ENCODE results near the gene NRXN3. TPM values are rescaled to one million over a fixed set of nuclear protein-coding genes. Genes with fewer than 3 reads are reported as not detected.

NRXN3 gene
- total RNA-seq, 1 experiment from 2014 or later: not detected

GRCh38 chr14:79354336-79354735 is 1184.2 kb downstream of the NRXN3 start:
- CTCF ChIA-PET: no interaction called here
- Histone ChIP-seq H3K9me2 (ENCODE audit: insufficient read depth) (no peaks in the 10 kb centered on the region), H4K20me1 (ENCODE audit: insufficient read depth) (no peaks in the 10 kb centered on the region), H3K36me3 (ENCODE audit: control insufficient read depth in 1 of 2, insufficient read depth in 2 of 2, low read length in 2 of 2) (no peaks in the 10 kb centered on the region), H3K27ac (ENCODE audit: low read depth, low read length) (no peak overlapping the region), H3K4me1 (ENCODE audit: control insufficient read depth in 1 of 2, insufficient read depth in 2 of 2, low read length in 2 of 2) (no peaks in the 10 kb centered on the region), H3K4me3 (replicated peaks in 1 of 2; ENCODE audit: low read depth in 1 of 2, low read length in 2 of 2) (no peak overlapping the region), H3K9ac (ENCODE audit: low read length) (no peak overlapping the region), H3K79me2 (ENCODE audit: insufficient read depth, low read length) (no peaks in the 10 kb centered on the region), H3K27me3 (ENCODE audit: insufficient read depth, low read length) (no peaks in the 10 kb centered on the region), H2AFZ (ENCODE audit: low read depth, low read length, poor library complexity, severe bottlenecking) (no peak overlapping the region), H3K4me2 (ENCODE audit: low read length) (no peak overlapping the region), H3K9me3 (ENCODE audit: control insufficient read depth in 1 of 2, insufficient read depth in 1 of 2, low read depth in 1 of 2, low read length in 2 of 2) (no peaks in the 10 kb centered on the region; a peak in 2 of 4 replicates)
- BruUV-seq (replicated peaks): no TSS peak
- TF ChIP-seq FOSL1 (IDR thresholded peaks at IDR 0.05; ENCODE audit: low read depth) (no peak), POLR2A (IDR thresholded peaks at IDR 0.05; ENCODE audit: borderline replicate concordance, extremely low read depth, insufficient read depth, insufficient read length) (no peak), ZFX (IDR thresholded peaks at IDR 0.05) (no peak), ZNF274 (IDR thresholded peaks at IDR 0.05; ENCODE audit: low read depth, low read length) (no peak), YY1 (IDR thresholded peaks at IDR 0.05; ENCODE audit: extremely low read depth, insufficient replicate concordance, low read depth, low read length) (no peak), CBX3 (IDR thresholded peaks at IDR 0.05; ENCODE audit: low read depth) (no peak), ZBTB33 (IDR thresholded peaks at IDR 0.05; ENCODE audit: extremely low read depth, insufficient replicate concordance, low read length) (no peak), SIN3A (IDR thresholded peaks at IDR 0.05; ENCODE audit: low read depth) (no peak), POLR2AphosphoS5 (IDR thresholded peaks at IDR 0.05; ENCODE audit: low read depth, low read length) (no peak), SRF (IDR thresholded peaks at IDR 0.05; ENCODE audit: low read depth) (no peak)
- POLR2A ChIA-PET: no interaction called here
- DNase-seq (ENCODE audit: low read depth, low spot score) (no peak), ATAC-seq (no peak)
- intact Hi-C loops (cut with micrococcal nuclease): no loop called here
- RAD21 ChIA-PET (ENCODE audit: low non-redundant PET in 1 of 2, low total read pairs in 2 of 2, uncharacterized antibody in 2 of 2, unreplicated experiment in 2 of 2): no interaction called here

GRCh38 chr14:79356040-79356439 is 1185.9 kb downstream of the NRXN3 start:
- H3K27me3 ChIP-seq (ENCODE audit: insufficient read depth, low read length): no peaks in the 10 kb centered on the region
- CTCF ChIA-PET: no interaction called here
- H3K4me1 ChIP-seq (ENCODE audit: control insufficient read depth in 1 of 2, insufficient read depth in 2 of 2, low read length in 2 of 2): no peaks in the 10 kb centered on the region
- H3K4me3 ChIP-seq (replicated peaks in 1 of 2; ENCODE audit: low read depth in 1 of 2, low read length in 2 of 2): no peak overlapping the region
- no peak for ATAC-seq
- no peak overlapping the region for H3K4me2 ChIP-seq (ENCODE audit: low read length)
- H4K20me1 ChIP-seq (ENCODE audit: insufficient read depth): no peaks in the 10 kb centered on the region
- TF ChIP-seq ATF3 (IDR thresholded peaks at IDR 0.05) (no peak), ELF1 (IDR thresholded peaks at IDR 0.05; ENCODE audit: borderline replicate concordance, low read depth) (no peak), CEBPB (IDR thresholded peaks at IDR 0.05; ENCODE audit: low read depth) (no peak), FOSL1 (IDR thresholded peaks at IDR 0.05; ENCODE audit: low read depth) (no peak), POLR2A (IDR thresholded peaks at IDR 0.05; ENCODE audit: borderline replicate concordance, extremely low read depth, insufficient read depth, insufficient read length) (no peak), JUND (IDR thresholded peaks at IDR 0.05) (no peak), EGR1 (IDR thresholded peaks at IDR 0.05; ENCODE audit: low read depth) (no peak)
- H3K9ac ChIP-seq (ENCODE audit: low read length): no peak overlapping the region
- RAD21 ChIA-PET (ENCODE audit: low non-redundant PET in 1 of 2, low total read pairs in 2 of 2, uncharacterized antibody in 2 of 2, unreplicated experiment in 2 of 2): no interaction called here
- no peak for DNase-seq (ENCODE audit: low read depth, low spot score)
- no peak overlapping the region for H3K27ac ChIP-seq (ENCODE audit: low read depth, low read length)
- no peaks in the 10 kb centered on the region for H3K9me2 ChIP-seq (ENCODE audit: insufficient read depth)
- BruUV-seq (replicated peaks): no TSS peak
- no peak overlapping the region for H2AFZ ChIP-seq (ENCODE audit: low read depth, low read length, poor library complexity, severe bottlenecking)
- POLR2A ChIA-PET: no interaction called here
- no peaks in the 10 kb centered on the region for H3K79me2 ChIP-seq (ENCODE audit: insufficient read depth, low read length)
- peaks cover 0 to 3% of the 10 kb centered on the region in 2 experiments; a peak in 2 of 4 replicates for H3K9me3 ChIP-seq (ENCODE audit: control insufficient read depth in 1 of 2, insufficient read depth in 1 of 2, low read depth in 1 of 2, low read length in 2 of 2)
- H3K36me3 ChIP-seq (ENCODE audit: control insufficient read depth in 1 of 2, insufficient read depth in 2 of 2, low read length in 2 of 2): no peaks in the 10 kb centered on the region
- intact Hi-C loops (cut with micrococcal nuclease): no loop called here

Data from HCT116 (cell line).